GM18499 (cell line): ENCODE results near the gene RRAGA.
"Not testable (repeated sequence)": the region's sequence is repeated elsewhere in the genome, so short reads cannot be mapped to it uniquely, and the experiment has no call there.

ENCODE experiments used
- ATAC-seq: cut with Tn5 transposase; IDR thresholded peaks from one replicate; pipeline ENCODE4 v1.9.1; 2021; ENCODE audit warnings: moderate number of reproducible peaks; ENCODE audit not compliant: insufficient read depth, unreplicated experiment

Gene RRAGA

GRCh38 chr9:19074836-19075235 lies 25.6 kb downstream of the RRAGA start:
- ATAC-seq: no peak

- ATAC-seq: no peak
These were observed 36.1 kb downstream of the RRAGA start for GRCh38 chr9:19085295-19085694.

DNA sequence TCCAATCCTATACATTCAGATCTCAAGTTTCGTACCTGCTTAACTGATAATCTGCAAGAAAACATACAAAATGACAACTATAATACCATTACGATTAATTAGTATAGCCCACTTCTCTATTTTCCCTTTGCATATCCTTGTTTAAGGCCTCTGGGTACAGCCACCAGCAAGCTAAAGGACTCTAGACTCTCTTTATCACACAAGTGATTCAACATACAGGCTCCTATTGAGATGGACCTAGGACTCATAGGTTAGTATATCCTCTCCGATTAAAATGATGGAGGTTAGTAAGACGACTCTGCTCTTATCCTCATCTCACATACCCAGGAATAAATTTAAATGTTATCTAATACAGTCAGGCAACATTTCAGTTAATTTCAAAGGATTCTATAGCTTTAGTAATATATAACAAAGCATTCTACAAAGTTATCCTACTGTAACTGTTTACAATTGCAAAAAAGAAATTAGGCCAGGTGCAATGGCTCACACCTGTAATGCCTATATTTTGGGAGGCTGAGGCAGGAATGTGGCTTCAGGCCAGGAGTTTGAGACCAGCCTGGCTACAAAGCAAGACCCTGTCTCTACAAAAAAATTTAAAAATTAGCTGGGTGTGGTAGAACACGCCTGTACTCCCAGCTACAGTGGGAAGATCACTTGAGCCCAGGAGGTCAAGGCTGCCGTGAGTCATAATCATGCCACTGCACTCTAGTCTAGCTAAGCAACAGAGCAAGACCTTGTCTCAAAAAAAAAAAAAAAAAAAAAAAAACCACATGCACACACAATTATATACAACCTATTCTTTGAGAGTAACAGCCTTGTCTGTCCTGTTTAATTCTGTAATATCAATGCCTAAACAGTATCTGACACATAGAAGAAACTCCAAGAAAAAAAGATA lies 38.1 kb downstream of the RRAGA start:
- ATAC-seq: no peak

GRCh38 chr9:19097431-19097830 lies 48.2 kb downstream of the RRAGA start:
- not testable (repeated sequence) for ATAC-seq
